ENCODE data around the gene ZMYM2.
"Not testable (repeated sequence)": the region's sequence is repeated elsewhere in the genome, so short reads cannot be mapped to it uniquely, and the experiment has no call there.

The ZMYM2 gene

GRCh38 chr13:19958155-19959111 is at the start of gene ZMYM2:
TSS of gene ZMYM2 (plus strand) at chr13:19958727. CDS start at chr13:19993073, 34,346 bp downstream.
- DNase-seq (ENCODE audit: low spot score): peak; percentile 97

DNA sequence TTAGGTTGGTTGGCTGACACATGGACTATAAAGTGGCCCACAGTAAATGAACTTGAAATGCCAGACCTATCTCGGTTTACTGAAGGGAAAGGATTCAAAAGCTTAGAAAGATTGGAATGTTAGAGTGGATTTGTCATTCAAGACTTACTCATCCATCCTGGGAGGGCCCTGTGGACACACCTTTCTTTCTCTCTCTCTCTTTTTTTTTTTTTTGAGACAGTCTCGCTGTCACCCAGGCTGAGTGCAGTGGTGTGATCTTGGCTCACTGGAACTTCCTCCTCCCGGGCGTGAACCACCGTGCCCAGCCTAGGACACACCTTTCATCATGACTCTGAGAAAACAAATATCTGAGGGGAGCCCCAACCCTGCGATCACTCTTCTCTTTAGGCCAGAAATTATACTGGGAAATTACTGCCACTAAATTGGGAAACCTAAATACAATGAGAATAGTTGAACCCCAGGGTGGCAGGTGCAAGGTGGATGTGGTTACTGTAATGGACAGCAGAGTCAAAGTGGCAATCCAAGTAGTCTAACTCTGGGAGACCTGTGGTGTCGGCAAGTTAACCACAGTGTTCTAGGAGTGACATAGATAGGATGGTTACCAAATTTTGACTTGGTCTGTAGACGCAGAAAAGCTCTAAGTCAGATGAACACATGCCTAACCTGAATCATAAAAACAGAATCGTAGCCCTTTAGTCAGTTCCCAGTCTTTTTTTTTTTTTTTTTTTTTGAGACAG is 48.0 kb upstream of the ZMYM2 start:
- DNase-seq (ENCODE audit: low spot score): no peak

DNA sequence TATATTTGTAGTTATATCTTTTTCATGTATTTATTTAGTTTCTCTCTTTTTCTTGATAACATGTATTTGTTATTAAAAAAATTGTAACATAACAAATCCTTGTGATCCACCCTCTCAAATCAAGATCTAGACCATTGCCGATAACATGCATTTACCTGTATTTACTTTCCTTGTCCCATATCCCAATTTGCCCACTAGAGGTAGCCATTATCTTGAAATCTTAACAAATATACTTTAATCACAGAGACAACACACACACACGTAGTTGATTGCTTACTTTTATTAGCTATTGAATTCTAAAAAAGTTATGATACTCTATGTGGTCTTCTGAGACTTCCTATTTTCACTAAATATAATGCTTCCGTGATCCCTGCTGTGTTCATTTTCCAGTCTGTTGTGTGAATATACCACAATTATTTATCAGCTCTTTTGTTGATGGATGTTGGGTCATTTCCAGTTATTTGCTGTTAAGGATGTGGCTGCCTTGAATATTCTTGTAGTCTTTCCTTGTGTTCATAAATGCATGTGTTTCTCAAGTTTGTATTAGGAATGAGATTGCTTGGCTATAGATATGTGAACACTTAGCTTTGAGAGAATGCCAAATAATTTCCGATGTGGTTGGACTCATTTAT is 31.3 kb upstream of the ZMYM2 start:
- DNase-seq (ENCODE audit: low spot score): peak; percentile 21

GRCh38 chr13:19940106-19940505 is 18.4 kb upstream of the ZMYM2 start:
- DNase-seq (ENCODE audit: low spot score): no peak

DNA sequence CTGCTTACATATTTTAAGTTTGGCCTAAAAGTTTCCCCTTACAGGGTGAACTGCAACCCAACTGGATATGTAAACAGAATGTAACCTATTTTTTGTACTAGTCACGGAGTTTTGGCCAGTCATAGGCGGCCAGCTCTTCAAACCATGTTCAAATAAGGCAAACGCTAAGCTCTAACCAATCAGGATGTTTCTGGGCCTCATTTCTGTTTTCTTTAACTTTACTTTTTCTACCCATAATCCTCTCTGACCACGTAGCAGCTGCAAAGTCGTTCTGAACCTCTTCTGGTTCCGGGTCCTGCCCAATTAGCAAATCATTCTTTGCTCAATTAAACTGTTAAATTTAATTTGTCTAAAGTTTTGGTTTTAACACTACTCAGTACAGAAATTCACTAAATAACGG is 8.2 kb upstream of the ZMYM2 start:
- DNase-seq (ENCODE audit: low spot score): no peak

DNA sequence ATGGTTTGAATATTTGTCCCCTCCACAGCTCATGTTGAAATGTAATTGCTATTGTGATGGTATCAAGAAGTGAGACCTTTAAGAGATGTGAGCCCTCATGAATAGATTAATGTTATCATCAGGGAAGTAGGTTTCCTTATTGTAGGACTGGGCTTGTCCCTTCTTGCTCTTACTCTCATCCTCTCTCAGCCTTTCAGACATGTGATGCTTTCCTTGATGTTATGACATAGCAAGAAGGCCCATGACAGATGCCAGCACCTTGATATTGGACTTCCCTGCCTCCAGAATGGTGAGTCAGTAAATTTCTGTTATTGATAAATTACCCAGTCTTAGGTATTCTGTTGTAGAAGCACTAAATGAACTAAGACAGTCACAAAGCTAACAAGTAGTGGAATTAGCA is 5.7 kb upstream of the ZMYM2 start:
- DNase-seq (ENCODE audit: low spot score): no peak

GRCh38 chr13:19955873-19956559 is 2.5 kb upstream of the ZMYM2 start:
- DNase-seq (ENCODE audit: low spot score): no peak

- peak; percentile 87 for DNase-seq (ENCODE audit: low spot score)
These were observed 990 bp upstream of the ZMYM2 start for GRCh38 chr13:19957320-19958154.

DNA sequence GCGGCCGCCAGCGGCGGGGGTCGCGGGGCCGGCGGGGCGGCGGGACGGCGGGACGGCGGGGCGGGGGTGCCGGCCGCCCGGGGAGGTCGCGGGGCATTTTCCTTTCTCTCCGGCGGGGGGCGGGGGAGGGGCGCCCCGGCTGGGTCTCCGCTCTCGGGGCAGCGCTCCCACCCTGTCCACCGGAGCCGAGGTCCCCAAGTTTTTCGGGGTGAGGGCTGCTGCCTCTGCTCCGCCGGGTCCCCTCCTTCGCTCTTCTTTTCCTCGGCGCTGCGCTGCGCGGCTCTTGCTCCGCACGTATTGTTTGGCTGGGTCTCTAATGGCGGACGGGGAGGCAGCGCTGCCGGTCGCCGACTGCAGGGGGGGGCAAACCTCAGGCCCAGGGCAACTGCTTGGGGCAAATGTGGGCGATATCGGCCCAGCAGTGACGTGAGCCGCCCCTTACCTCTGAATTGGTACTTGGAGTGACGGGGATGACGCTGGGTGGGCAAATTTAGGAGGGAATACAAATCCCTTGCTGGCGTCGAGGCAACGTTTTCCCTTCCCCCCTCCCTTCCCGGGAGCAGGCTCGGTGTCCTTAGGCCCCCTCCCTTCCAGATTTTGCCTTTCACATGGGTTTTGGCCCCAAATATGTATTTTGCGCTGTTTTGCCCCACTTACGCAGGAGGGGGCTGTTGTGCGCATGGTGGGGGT is 759 bp downstream of the ZMYM2 start:
- peak; percentile 71 for DNase-seq (ENCODE audit: low spot score)

- peak; percentile 89 for DNase-seq (ENCODE audit: low spot score)
These were observed 1.5 kb downstream of the ZMYM2 start for GRCh38 chr13:19959831-19960652.

DNA sequence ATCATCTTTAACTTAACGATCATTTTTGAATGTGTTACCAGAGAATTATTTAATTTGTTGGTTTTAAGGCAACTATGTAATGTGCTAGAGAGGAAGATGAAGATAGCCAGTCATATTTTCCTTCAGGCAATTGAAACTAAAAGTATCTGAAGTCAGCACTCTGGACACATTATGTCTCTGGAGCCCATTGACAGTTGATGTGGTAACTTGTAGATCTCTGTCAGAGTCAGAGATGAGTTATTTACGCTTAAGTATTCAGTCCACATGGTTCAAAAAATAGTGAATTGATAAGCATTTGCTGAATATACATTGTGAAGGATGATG is 2.1 kb downstream of the ZMYM2 start:
- DNase-seq (ENCODE audit: low spot score): no peak

GRCh38 chr13:19961489-19961888 is 3.0 kb downstream of the ZMYM2 start:
- DNase-seq (ENCODE audit: low spot score): no peak

GRCh38 chr13:19961924-19962323 is 3.4 kb downstream of the ZMYM2 start:
- DNase-seq (ENCODE audit: low spot score): no peak

DNA sequence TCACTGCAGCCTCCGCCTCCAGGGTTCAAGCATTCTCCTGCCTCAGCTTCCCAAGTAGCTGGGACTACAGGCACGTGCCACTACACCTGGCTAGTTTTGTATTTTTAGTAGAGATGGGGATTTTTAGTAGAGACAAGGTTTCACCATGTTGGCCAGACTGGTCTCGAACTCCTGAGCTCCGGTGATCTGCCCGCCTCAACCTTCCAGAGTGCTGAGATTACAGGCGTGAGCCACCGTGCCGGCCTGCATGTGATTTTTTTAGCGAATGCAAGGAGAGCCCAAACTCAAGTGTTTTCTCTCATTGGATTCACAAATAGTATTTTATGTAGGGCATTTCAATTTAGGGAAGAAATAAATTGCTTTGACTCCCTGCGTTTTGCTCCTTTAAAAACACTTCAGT is 4.4 kb downstream of the ZMYM2 start:
- DNase-seq (ENCODE audit: low spot score): no peak

- DNase-seq (ENCODE audit: low spot score): no peak
These were observed 9.1 kb downstream of the ZMYM2 start for GRCh38 chr13:19967621-19968020.

DNA sequence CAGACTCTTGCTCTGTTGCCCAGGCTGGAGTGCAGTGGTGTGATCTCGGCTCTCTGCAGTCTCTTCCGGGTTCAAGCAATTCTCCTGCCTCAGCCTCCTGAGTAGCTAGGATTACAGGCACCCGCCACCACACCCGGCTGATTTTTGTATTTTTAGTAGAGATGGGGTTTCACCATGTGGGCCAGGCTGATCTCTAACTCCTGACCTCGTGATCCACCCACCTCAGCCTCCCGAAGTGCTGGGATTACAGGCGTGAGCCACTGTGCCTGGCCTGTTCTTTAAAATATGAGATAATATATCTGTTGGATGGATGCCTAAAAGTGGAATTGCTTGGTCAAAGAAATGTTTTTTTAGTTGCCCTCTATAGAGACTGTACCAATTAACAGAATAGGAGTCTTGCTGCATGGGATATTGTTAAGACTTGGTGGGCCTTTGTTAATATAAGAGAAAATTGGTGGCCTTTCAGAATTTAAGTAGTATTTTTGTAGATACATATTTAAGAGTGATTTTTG is 16.0 kb downstream of the ZMYM2 start:
- DNase-seq (ENCODE audit: low spot score): not testable (repeated sequence)

DNA sequence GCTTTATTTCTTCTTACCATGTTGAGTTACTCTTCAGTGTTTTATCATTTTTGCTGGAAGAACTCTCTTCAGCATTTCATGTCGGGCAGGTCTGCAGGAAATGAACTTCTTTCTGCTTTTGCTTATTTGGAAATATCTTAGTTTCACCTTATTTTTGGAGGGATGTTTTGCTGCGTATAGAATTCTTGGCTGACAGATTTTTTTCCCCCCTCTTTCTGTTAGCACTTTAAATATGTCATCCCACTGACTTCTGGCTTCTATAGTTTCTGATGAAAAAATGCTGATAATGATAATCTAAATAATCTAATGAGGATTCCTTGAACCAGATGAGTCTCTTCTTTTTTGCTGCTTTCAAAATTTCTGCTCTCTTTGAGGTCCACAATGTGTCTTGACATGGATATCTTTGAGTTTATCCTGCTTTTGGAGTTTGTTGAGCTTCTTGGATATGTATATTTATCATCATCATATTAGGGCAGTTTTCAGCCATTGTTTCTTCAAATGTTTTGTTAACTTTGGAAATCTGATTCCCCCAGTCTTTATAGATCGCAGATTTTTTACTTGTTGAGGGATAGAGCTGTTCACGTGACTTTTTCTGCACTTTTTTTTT is 20.4 kb downstream of the ZMYM2 start:
- DNase-seq (ENCODE audit: low spot score): no peak

DNA sequence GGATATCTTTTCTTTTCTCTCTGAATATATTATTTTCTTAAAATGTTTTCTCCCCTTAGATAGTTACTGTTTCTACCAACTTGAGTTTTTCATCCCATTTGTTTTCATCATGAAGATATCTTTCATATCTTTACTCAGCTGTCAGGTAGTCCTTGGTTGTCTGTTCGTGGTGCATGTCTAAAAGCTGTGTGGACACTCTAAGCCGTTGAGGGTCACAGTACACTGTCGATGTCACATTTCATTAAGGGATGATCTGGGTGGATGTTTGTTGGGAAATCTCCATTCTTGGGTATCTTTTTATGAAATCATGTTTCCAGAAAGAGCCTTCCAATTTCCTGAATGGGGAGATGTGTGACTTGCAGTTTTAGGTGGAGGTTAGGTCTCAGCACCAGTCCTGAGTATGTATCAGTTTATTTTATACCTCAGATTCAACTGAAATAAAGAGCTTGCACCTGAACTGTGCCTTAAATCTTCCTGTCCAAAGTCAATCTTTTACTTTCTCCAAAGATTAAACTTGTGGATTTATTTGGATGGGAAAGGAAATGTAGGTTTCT is 23.2 kb downstream of the ZMYM2 start:
- no peak for DNase-seq (ENCODE audit: low spot score)
